ENCODE data around the gene DNAAF5.

The DNAAF5 gene

GRCh38 chr7:818031-818699, 91.7 kb downstream of the DNAAF5 start:
- no peak for FAIRE-seq

- no peak for FAIRE-seq
These were observed 93.8 kb downstream of the DNAAF5 start for GRCh38 chr7:820341-820740.

GRCh38 chr7:821688-822087, 95.2 kb downstream of the DNAAF5 start:
- FAIRE-seq: no peak

DNA sequence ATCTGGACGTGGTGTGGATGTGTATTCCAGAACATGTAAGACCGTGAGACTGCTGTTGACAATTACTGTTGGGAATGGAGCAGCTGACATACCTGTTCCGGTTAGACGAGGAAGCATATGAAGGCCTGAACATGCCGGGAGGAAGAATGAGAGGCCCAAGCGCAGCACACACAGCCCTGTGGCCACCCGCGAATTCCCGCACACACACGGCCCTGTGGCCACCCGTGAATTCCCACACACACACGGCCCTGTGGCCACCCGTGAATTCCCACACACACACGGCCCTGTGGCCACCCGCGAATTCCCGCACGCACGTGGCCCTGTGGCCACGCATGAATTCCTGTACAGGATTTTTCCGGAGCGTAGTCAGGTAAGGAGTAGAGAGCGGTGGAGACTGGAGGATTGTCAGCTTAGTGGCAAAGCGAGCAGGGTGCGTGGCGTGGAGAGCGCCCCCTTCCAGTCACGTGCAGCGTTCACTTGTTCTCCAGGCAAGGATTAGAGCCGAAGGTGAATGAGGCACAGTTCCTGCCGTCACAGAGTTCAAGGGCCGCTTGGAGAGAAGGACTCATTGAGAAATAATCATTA, 96.3 kb downstream of the DNAAF5 start:
- no peak for FAIRE-seq

- no peak for FAIRE-seq
These were observed 97.2 kb downstream of the DNAAF5 start for GRCh38 chr7:823649-824048.

GRCh38 chr7:824081-824480, 97.6 kb downstream of the DNAAF5 start:
- no peak for FAIRE-seq

GRCh38 chr7:824664-825063, 98.2 kb downstream of the DNAAF5 start:
- no peak for FAIRE-seq

DNA sequence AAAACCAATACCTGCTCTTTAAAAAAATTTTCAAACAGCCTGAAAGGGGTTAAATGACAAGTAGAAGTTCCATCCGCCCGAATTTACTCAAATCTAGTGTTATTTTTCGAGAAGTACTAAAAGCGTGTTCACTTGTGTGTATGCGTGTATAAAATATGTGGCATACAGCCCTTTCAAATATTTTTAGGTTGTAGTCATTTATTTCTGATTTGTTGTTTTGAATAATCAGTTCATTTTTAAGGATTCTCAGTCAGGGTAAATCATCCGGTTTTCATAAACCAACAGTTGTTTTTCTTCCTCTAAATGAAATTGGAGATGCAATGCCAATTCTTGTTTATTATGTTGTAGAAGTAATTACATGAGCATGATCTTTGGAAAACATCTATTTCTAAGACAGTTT, 98.9 kb downstream of the DNAAF5 start:
- peak; percentile 13 for FAIRE-seq

DNA sequence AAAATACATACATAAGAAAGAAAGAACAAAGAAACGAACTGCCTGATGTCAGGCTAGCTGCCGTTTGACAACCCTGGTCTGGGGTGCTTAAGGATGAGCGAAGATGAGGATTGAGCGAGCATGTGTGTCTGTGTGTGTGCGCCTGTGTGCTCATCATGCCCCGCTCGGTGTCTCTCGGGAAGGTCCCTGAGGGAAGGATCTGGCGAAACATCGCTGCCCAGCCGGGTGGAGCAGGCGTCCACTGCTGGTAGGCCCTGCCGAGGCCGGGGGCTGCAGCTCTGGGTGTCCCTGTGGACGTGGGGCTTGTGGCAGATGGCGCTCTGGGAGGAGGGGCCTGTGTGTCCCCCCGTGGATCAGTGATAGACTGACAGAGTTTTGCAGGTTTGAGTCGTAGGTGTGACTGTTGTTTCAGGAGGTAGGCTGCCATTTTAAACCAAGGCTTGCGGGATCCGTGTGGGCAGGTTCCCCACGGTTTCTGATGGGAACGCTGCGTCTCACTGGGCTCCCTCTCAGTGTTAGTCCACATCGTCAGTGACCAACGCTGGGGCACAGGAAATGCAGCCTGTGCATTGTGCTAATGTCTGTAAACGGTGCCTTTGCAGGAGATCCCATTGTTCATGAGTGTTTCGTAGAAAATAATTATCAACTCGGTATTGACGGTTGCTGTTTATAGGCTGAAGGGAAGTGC, 99.9 kb downstream of the DNAAF5 start:
- no peak for FAIRE-seq

DNA sequence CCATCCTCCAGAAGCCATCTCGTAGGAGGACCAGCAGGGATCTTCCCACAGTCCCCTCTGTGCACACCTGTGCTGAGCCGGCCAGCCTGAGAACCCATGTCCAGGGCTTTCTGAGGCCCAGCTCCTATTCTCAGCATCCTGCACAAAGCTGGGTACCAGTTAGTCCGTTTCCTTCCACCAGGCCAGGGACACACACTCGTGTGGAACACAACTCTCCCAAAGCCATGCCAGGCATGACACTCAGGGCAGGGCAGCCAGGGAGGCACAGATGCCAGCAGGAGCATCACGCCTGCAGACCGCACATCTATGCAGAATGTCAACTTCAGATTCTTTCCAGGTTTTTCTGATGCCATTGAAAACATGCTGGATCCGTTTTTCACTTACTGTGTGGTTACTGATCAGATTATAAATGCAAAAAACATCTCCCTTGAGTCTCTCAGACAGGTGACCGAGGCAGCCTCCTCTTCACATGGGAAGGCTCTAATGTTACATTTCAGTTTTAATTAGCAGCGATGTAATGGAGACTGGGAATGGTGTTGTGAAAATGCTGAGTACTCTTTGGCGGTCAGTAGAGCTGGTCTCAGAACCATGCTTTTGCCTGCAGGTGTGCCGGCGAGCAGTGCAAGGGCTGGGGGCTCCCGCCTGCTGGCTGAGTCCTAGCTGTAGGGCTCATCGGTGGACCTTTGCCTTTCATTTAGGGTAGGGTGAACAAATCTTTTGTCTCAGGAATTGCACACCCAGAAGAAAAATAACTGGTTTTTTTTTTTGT, 102.5 kb downstream of the DNAAF5 start:
- FAIRE-seq: no peak

- no peak for FAIRE-seq
These were observed 103.6 kb downstream of the DNAAF5 start for GRCh38 chr7:830069-830468.

DNA sequence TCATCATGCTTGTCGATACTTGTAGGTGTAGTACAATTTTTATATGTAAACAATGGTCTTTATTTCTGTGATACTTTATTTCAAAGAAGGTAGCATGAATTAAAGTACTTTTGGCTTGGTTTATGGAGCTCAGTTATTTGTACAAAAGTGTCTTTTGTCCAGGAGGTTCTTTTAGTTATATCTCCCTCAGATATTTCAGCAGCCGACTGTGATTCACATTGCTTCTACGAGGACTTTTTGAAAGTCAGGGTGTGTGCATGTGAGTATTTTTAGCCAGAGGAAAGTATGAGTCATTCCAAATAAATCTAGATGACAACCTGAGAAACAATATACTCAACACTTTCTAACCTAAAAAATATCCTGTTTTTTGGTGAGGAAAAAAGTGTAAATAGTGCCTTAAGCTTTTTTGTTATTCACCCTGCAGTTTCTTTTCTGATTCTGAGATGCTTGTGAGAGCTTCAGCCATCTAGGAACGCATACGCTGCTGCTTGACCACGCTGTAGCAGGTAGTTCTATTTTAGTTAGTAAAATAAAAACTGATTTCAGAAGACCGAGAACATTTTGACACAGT, 105.2 kb downstream of the DNAAF5 start:
- peak; percentile 90 for FAIRE-seq

- FAIRE-seq: no peak
These were observed 105.9 kb downstream of the DNAAF5 start, which contains the start of gene SUN1 for GRCh38 chr7:832167-832967. TSS of gene SUN1 (plus strand) at chr7:832476. CDS start at chr7:832525, 49 bp downstream.

GRCh38 chr7:832968-833424, 106.5 kb downstream of the DNAAF5 start:
- no peak for FAIRE-seq

- no peak for FAIRE-seq
These were observed 107.2 kb downstream of the DNAAF5 start for GRCh38 chr7:833601-834258.

- FAIRE-seq: no peak
These were observed 107.8 kb downstream of the DNAAF5 start for GRCh38 chr7:834277-834676.

DNA sequence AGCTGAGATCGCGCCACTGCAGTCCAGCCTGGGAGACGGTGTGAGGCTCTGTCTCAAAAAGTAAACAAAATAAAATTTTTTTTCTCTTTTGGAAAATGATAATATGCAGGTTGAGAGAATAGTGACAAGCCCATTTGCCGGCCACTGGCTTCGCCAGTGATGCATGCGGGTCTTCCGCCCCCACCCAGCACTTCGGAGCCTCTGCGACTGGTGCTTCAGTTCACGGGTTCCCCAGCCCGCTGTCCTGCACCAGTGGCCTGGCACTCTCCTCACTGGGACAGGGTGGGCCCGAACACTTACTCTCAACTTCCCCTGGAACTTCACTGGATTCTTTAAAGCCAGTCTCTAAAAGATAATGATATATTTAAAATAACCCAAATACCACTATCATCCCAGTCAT, 108.5 kb downstream of the DNAAF5 start:
- no peak for FAIRE-seq

- FAIRE-seq: peak; percentile 62
These were observed 109.2 kb downstream of the DNAAF5 start for GRCh38 chr7:835485-836401.
